Upper lobe of left lung (tissue), 4 donors: Measurements from ENCODE around the gene ARHGAP23.
"Not testable (repeated sequence)": the region's sequence is repeated elsewhere in the genome, so short reads cannot be mapped to it uniquely, and the experiment has no call there.

Source experiments
- CTCF ChIP-seq, 6 experiments: fragments of 450-650 bp in 4 of 6; fragments of 200-600 bp in 2 of 6; sonication (generic) in 2 of 6; IDR thresholded peaks; one replicate each; pipeline ENCODE4 v1.5.1; 2016 to 2019; ENCODE audit warnings: antibody characterized with exemption in 6 of 6
- POLR2A ChIP-seq, 4 donors: fragments of 450-650 bp; IDR thresholded peaks; one replicate each; pipeline ENCODE4 v1.5.1; 2016 to 2017; ENCODE audit warnings: antibody characterized with exemption in 4 of 4, mild to moderate bottlenecking in 2 of 4

GRCh38 chr17:38497656-38498055 lies 69.4 kb downstream of the ARHGAP23 start:
- not testable (repeated sequence) for TF ChIP-seq CTCF, POLR2A (IDR thresholded peaks at IDR 0.05)
